Hepatocyte (in vitro differentiated cells): ENCODE data around the gene CASP2. TPM values are rescaled to one million over a fixed set of nuclear protein-coding genes. Genes with fewer than 3 reads are reported as not detected.

Experiments used
- DNase-seq: peaks from one replicate; pipeline ENCODE4 v3.0.0-alpha.2; 2016; ENCODE audit warnings: low spot score
- H2AFZ ChIP-seq: fragments of 200-600 bp; sonication (generic); 2 replicates; pipeline ENCODE4 v1.6.0; 2016; ENCODE audit warnings: antibody characterized with exemption, mild to moderate bottlenecking
- H3K27ac ChIP-seq: fragments of 200-600 bp; sonication (generic); 2 replicates; pipeline ENCODE4 v1.5.1; 2016; ENCODE audit warnings: mild to moderate bottlenecking
- H3K27me3 ChIP-seq: fragments of 200-600 bp; sonication (generic); 2 replicates; pipeline ENCODE4 v1.6.1; 2016
- H3K36me3 ChIP-seq: fragments of 200-600 bp; sonication (generic); replicated peaks from 2 replicates; pipeline ENCODE4 v1.5.1; 2016; ENCODE audit warnings: low read depth; ENCODE audit not compliant: insufficient read depth
- H3K4me1 ChIP-seq: fragments of 200-600 bp; sonication (generic); 2 replicates; pipeline ENCODE4 v1.5.1; 2016; ENCODE audit warnings: mild to moderate bottlenecking, moderate library complexity; ENCODE audit not compliant: insufficient read depth
- H3K4me2 ChIP-seq: fragments of 200-600 bp; sonication (generic); 2 replicates; pipeline ENCODE4 v1.6.0; 2016
- H3K4me3 ChIP-seq: fragments of 200-600 bp; sonication (generic); 2 replicates; pipeline ENCODE4 v1.5.1; 2016; ENCODE audit warnings: mild to moderate bottlenecking
- H3K79me2 ChIP-seq: fragments of 200-600 bp; sonication (generic); 2 replicates; pipeline ENCODE4 v1.6.0; 2017; ENCODE audit warnings: mild to moderate bottlenecking
- H3K9me2 ChIP-seq: fragments of 200-600 bp; sonication (generic); replicated peaks from 2 replicates; pipeline ENCODE4 v1.6.0; 2017; ENCODE audit warnings: mild to moderate bottlenecking; ENCODE audit not compliant: insufficient read depth
- H3K9me3 ChIP-seq: fragments of 200-600 bp; sonication (generic); 2 replicates; pipeline ENCODE4 v1.5.1; 2016; ENCODE audit warnings: low read depth, mild to moderate bottlenecking
- H4K20me1 ChIP-seq: fragments of 200-600 bp; sonication (generic); 2 replicates; pipeline ENCODE4 v1.6.0; 2016; ENCODE audit warnings: mild to moderate bottlenecking; ENCODE audit not compliant: insufficient read depth, poor library complexity, severe bottlenecking
- EZH2 ChIP-seq: fragments of 200-600 bp; sonication (generic); IDR thresholded peaks from 2 replicates; pipeline ENCODE4 v1.6.1; 2016; ENCODE audit warnings: antibody characterized with exemption, mild to moderate bottlenecking, borderline replicate concordance
- EZH2phosphoT487 ChIP-seq: fragments of 200-600 bp; sonication (generic); IDR thresholded peaks from one replicate; pipeline ENCODE4 v1.6.1; 2018; ENCODE audit warnings: antibody characterized with exemption, mild to moderate bottlenecking, low read depth, moderate library complexity; ENCODE audit not compliant: unreplicated experiment, severe bottlenecking
- WGBS: methylation state at CpG from one replicate; pipeline ENCODE4 v1.1.6; 2016; ENCODE audit warnings: low lambda C conversion rate; ENCODE audit errors: missing lambda C conversion rate; 5-methylcytosine and 5-hydroxymethylcytosine counted together
- polyA plus RNA-seq: library from polyadenylated mRNA; unstranded; fragments of >200 nt; fragmentation: Nextera tagmentation; extraction: Ambion mirVana; gene quantifications from 2 replicates; pipeline ENCODE4 v1.2.1, GENCODE V29; 2016
- total RNA-seq: library from RNA; depleted of rRNA; stranded (reverse); fragments of >200 nt; gene quantifications from 2 replicates; pipeline ENCODE4 v1.2.3, GENCODE V29; 2014
- TF ChIP-seq, protein P1 (sequence below): fragments of 200-600 bp; sonication (generic); IDR thresholded peaks from 2 replicates; pipeline ENCODE4 v1.5.1; 2016; ENCODE audit warnings: antibody characterized with exemption, mild to moderate bottlenecking; ENCODE audit not compliant: poor library complexity

The CASP2 gene
- total and polyA plus RNA-seq, 2 experiments from 2014 or later = 8.5 to 11.9 TPM

DNA sequence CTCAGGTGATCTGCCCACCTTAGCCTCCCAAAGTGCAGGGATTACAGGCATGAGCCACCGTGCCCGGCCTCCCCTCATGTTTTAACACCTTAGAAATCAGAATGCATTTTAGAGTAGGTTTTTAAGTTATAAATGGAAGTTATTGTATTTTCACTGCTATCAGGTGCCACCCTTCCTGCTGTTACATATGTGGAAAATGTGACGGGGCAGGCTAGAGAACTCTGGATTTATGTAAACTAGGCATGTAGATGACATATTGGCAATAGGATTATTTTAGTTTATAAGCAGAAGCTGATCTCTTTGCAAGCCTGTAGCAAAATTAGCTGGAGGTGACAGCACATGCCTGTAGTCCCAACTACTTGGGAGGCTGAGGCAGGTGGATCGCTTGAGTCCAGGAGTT lies 2.1 kb downstream of the CASP2 start:
- Histone ChIP-seq H3K4me2 (peak overlapping the region; percentile 88), H3K9me2 (no peaks in the 10 kb centered on the region), H3K36me3 (no peaks in the 10 kb centered on the region), H3K27me3 (no peaks in the 10 kb centered on the region), H2AFZ (no peak overlapping the region), H4K20me1 (peaks cover 8% of the 10 kb centered on the region), H3K27ac (no peak overlapping the region), H3K9me3 (no peaks in the 10 kb centered on the region), H3K4me1 (peaks cover 19% of the 10 kb centered on the region), H3K4me3 (no peak overlapping the region), H3K79me2 (peaks cover 54% of the 10 kb centered on the region)
- 86% methylated on average over 4 of the region's 4 CpGs for WGBS
- TF ChIP-seq, protein P1, sequence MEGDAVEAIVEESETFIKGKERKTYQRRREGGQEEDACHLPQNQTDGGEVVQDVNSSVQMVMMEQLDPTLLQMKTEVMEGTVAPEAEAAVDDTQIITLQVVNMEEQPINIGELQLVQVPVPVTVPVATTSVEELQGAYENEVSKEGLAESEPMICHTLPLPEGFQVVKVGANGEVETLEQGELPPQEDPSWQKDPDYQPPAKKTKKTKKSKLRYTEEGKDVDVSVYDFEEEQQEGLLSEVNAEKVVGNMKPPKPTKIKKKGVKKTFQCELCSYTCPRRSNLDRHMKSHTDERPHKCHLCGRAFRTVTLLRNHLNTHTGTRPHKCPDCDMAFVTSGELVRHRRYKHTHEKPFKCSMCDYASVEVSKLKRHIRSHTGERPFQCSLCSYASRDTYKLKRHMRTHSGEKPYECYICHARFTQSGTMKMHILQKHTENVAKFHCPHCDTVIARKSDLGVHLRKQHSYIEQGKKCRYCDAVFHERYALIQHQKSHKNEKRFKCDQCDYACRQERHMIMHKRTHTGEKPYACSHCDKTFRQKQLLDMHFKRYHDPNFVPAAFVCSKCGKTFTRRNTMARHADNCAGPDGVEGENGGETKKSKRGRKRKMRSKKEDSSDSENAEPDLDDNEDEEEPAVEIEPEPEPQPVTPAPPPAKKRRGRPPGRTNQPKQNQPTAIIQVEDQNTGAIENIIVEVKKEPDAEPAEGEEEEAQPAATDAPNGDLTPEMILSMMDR = no peak
- TF ChIP-seq EZH2 (no peak), EZH2phosphoT487 (no peak)
- no peak for DNase-seq

DNA sequence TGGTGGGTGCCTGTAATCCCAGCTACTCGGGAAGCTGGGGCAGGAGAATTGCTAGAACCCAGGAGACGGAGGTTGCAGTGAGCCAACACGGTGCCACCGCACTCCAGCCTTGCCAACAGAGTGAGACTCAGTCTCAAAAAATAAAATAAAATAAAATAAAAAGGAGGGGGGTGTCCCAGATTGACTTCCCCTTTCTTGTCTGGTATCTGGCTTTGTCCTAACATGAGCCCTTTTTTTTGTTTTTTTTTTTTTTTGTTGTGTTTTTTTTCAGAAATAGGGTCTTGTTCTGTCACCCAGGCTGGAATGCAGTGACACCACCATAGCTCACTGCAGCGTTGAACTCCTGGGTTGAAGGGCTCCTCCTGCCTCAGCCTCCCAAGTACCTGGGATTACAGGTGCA lies 4.7 kb downstream of the CASP2 start:
- Histone ChIP-seq H3K4me3 (no peak overlapping the region), H3K79me2 (peaks cover 59% of the 10 kb centered on the region), H3K9me2 (no peaks in the 10 kb centered on the region), H4K20me1 (peaks cover 8% of the 10 kb centered on the region), H3K4me2 (no peak overlapping the region), H3K36me3 (no peaks in the 10 kb centered on the region), H3K4me1 (peaks cover 24% of the 10 kb centered on the region), H3K27me3 (no peaks in the 10 kb centered on the region), H2AFZ (no peak overlapping the region), H3K27ac (no peak overlapping the region), H3K9me3 (no peaks in the 10 kb centered on the region)
- DNase-seq = no peak
- WGBS = 97% methylated on average over 5 of the region's 5 CpGs
- TF ChIP-seq, protein P1 = no peak
- TF ChIP-seq EZH2phosphoT487 (no peak), EZH2 (no peak)

DNA sequence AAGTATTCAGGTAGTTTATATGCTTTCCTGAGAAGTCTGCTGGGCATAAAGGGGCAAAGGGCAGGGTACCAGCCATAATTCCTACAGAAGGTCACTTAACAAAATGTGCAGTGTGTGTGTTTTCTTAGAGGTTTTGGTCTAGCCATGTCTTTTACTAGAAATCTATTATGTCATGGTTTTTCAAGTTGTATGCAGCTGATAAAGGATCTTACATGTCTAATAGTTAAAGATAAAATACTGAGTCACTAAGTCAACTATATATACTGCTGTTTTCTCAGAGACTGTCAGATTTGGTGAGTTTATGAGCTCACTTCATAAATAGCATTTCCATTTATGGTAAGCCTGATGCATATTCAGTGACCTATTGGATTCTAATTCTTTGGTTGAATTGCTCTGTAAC lies 7.7 kb downstream of the CASP2 start:
- Histone ChIP-seq H3K27me3 (no peaks in the 10 kb centered on the region), H3K9me3 (no peaks in the 10 kb centered on the region), H3K79me2 (peaks cover 39% of the 10 kb centered on the region), H3K4me1 (peaks cover 11% of the 10 kb centered on the region), H3K4me2 (no peak overlapping the region), H3K4me3 (no peak overlapping the region), H3K27ac (peak overlapping the region; percentile 72), H4K20me1 (no peaks in the 10 kb centered on the region), H2AFZ (no peak overlapping the region), H3K36me3 (no peaks in the 10 kb centered on the region), H3K9me2 (no peaks in the 10 kb centered on the region)
- TF ChIP-seq EZH2 (no peak), EZH2phosphoT487 (no peak)
- TF ChIP-seq, protein P1 = no peak
- no peak for DNase-seq

DNA sequence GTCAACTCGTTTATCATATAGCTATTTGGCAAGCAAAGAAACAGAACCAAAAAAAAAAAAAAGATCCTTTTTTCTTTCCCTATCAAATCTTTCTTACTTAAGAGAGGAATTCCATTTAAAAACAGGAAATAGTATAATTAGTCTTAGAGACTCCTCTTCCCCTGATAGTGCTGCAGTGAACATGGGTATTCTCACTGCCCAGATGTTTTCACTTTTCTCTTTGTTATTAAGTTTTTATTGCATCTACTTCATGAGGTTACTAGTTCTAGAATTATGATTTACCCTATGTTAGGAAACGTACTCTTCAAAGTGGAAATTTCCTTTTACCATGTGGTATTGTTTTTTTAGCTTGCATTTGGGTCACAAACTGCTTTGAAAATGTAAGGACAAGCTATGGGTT lies 8.5 kb downstream of the CASP2 start:
- Histone ChIP-seq H2AFZ (no peak overlapping the region), H4K20me1 (no peaks in the 10 kb centered on the region), H3K4me3 (no peak overlapping the region), H3K36me3 (no peaks in the 10 kb centered on the region), H3K9me2 (no peaks in the 10 kb centered on the region), H3K4me2 (no peak overlapping the region), H3K27ac (peak overlapping the region; percentile 72), H3K79me2 (peaks cover 32% of the 10 kb centered on the region), H3K9me3 (no peaks in the 10 kb centered on the region), H3K27me3 (no peaks in the 10 kb centered on the region), H3K4me1 (peaks cover 5% of the 10 kb centered on the region)
- TF ChIP-seq EZH2 (no peak), EZH2phosphoT487 (no peak)
- TF ChIP-seq, protein P1 = no peak
- 52% methylated on average over 2 of the region's 2 CpGs for WGBS
- no peak for DNase-seq
